ENCODE data around the gene CUL3.
"Not testable (repeated sequence)": the region's sequence is repeated elsewhere in the genome, so short reads cannot be mapped to it uniquely, and the experiment has no call there.

Gene CUL3

GRCh38 chr2:224492531-224492930 is 92.6 kb downstream of the CUL3 start:
- DNase-seq (ENCODE audit: low read depth) = no peak
- no peak for TF ChIP-seq CTCF (IDR thresholded peaks at IDR 0.05; ENCODE audit: control insufficient read depth, insufficient read depth, low read depth, low read length, missing control alignments)
- H3K4me3 ChIP-seq (ENCODE audit: control insufficient read depth, low read depth, low read length) = no peak overlapping the region

GRCh38 chr2:224487940-224488339 is 97.2 kb downstream of the CUL3 start:
- H3K4me3 ChIP-seq (ENCODE audit: control insufficient read depth, low read depth, low read length); DNase-seq (ENCODE audit: low read depth): not testable (repeated sequence)

- not testable (repeated sequence) for H3K4me3 ChIP-seq (ENCODE audit: control insufficient read depth, low read depth, low read length)
- DNase-seq (ENCODE audit: low read depth) = peak; percentile 81
Observed at GRCh38 chr2:224485081-224486014, 99.8 kb downstream of the CUL3 start.

- no peak for TF ChIP-seq CTCF (IDR thresholded peaks at IDR 0.05; ENCODE audit: control insufficient read depth, insufficient read depth, low read depth, low read length, missing control alignments)
- no peak for DNase-seq (ENCODE audit: low read depth)
- H3K4me3 ChIP-seq (ENCODE audit: control insufficient read depth, low read depth, low read length) = no peak overlapping the region
Observed at GRCh38 chr2:224479826-224480225, 105.3 kb downstream of the CUL3 start.

- TF ChIP-seq CTCF (IDR thresholded peaks at IDR 0.05; ENCODE audit: control insufficient read depth, insufficient read depth, low read depth, low read length, missing control alignments) = no peak
- no peak for DNase-seq (ENCODE audit: low read depth)
- H3K4me3 ChIP-seq (ENCODE audit: control insufficient read depth, low read depth, low read length) = no peak overlapping the region
Observed at GRCh38 chr2:224472827-224473226, 112.3 kb downstream of the CUL3 start.

GRCh38 chr2:224472137-224472536 is 113.0 kb downstream of the CUL3 start:
- no peak for DNase-seq (ENCODE audit: low read depth)
- TF ChIP-seq CTCF (IDR thresholded peaks at IDR 0.05; ENCODE audit: control insufficient read depth, insufficient read depth, low read depth, low read length, missing control alignments) = no peak
- H3K4me3 ChIP-seq (ENCODE audit: control insufficient read depth, low read depth, low read length) = no peak overlapping the region

- DNase-seq (ENCODE audit: low read depth) = no peak
- TF ChIP-seq CTCF (IDR thresholded peaks at IDR 0.05; ENCODE audit: control insufficient read depth, insufficient read depth, low read depth, low read length, missing control alignments) = no peak
- no peak overlapping the region for H3K4me3 ChIP-seq (ENCODE audit: control insufficient read depth, low read depth, low read length)
Observed at GRCh38 chr2:224469374-224469964, 115.7 kb downstream of the CUL3 start.
